Uterus (tissue), 4 donors: ENCODE results near the gene LAMTOR1. TPM values are rescaled to one million over a fixed set of nuclear protein-coding genes. Genes with fewer than 3 reads are reported as not detected.

Experiments used
- DNase-seq, 2 donors: peaks; one replicate each; pipeline ENCODE4 v3.0.0-alpha.2; 2019 to 2020
- H3K27ac ChIP-seq, 2 donors: fragments of 200-600 bp; sonication (generic); 1 replicate in 1 of 2; 2 replicates in 1 of 2; pipeline ENCODE4 v1.5.1; 2016 to 2018
- H3K27me3 ChIP-seq, 2 donors: fragments of 200-600 bp; sonication (generic); one replicate each; pipeline ENCODE4 v1.5.1; 2018 to 2019; ENCODE audit warnings: control low read depth in 1 of 2
- H3K36me3 ChIP-seq, 2 donors: fragments of 200-600 bp; sonication (generic); one replicate each; pipeline ENCODE4 v1.5.1; 2019; ENCODE audit warnings: control low read depth in 1 of 2
- H3K4me1 ChIP-seq, 2 donors: fragments of 200-600 bp; sonication (generic); one replicate each; pipeline ENCODE4 v1.5.1; 2018 to 2019; ENCODE audit warnings: control low read depth in 1 of 2
- H3K4me3 ChIP-seq, 2 donors: fragments of 200-600 bp; sonication (generic); 1 replicate in 1 of 2; 2 replicates in 1 of 2; pipeline ENCODE4 v1.5.1; 2018 to 2019; ENCODE audit warnings: mild to moderate bottlenecking in 1 of 2
- H3K9me3 ChIP-seq, 2 donors: fragments of 200-600 bp; sonication (generic); one replicate each; pipeline ENCODE4 v1.5.1; 2019; ENCODE audit warnings: control low read depth in 1 of 2
- POLR2A ChIP-seq, 2 donors: fragments of 450-650 bp; IDR thresholded peaks; one replicate each; pipeline ENCODE4 v1.6.1; 2016; ENCODE audit warnings: antibody characterized with exemption in 2 of 2, mild to moderate bottlenecking in 1 of 2, moderate library complexity in 1 of 2
- intact Hi-C: fragments of 100-400 bp; cut with DNase I; formaldehyde crosslinking; loops from one replicate; pipeline ENCODE4 v1.15.1; 2023; ENCODE audit warnings: low total_unique reads
- total RNA-seq, 4 donors: library from RNA; depleted of rRNA in 3 of 4; stranded (reverse); fragments of >200 nt in 3 of 4; gene quantifications; one replicate each; pipeline versions ENCODE4 v1.1.0 to v1.2.4, GENCODE V29; 2014 to 2023
- TF ChIP-seq, protein P1 (sequence below), 4 experiments: fragments of 200-600 bp in 2 of 4; fragments of 450-650 bp in 2 of 4; sonication (generic) in 2 of 4; IDR thresholded peaks; one replicate each; pipeline ENCODE4 v1.5.1; 2016 to 2019; ENCODE audit warnings: antibody characterized with exemption in 4 of 4, mild to moderate bottlenecking in 2 of 4, moderate library complexity in 1 of 4
- donor health status: DM: yes; HTN: yes; CAD: no.

The LAMTOR1 gene
- total RNA-seq, 4 donors from 2014 or later = 46.0 to 115 (median 91.5) TPM

- Histone ChIP-seq H3K27me3 (no peaks in the 10 kb centered on the region), H3K4me3 (no peak overlapping the region), H3K4me1 (no peaks in the 10 kb centered on the region), H3K27ac (no peak overlapping the region), H3K36me3 (no peaks in the 10 kb centered on the region), H3K9me3 (no peaks in the 10 kb centered on the region)
- intact Hi-C loops = no loop called here
- DNase-seq = no peak
- no peak for TF ChIP-seq POLR2A (IDR thresholded peaks at IDR 0.05)
- TF ChIP-seq, protein P1, sequence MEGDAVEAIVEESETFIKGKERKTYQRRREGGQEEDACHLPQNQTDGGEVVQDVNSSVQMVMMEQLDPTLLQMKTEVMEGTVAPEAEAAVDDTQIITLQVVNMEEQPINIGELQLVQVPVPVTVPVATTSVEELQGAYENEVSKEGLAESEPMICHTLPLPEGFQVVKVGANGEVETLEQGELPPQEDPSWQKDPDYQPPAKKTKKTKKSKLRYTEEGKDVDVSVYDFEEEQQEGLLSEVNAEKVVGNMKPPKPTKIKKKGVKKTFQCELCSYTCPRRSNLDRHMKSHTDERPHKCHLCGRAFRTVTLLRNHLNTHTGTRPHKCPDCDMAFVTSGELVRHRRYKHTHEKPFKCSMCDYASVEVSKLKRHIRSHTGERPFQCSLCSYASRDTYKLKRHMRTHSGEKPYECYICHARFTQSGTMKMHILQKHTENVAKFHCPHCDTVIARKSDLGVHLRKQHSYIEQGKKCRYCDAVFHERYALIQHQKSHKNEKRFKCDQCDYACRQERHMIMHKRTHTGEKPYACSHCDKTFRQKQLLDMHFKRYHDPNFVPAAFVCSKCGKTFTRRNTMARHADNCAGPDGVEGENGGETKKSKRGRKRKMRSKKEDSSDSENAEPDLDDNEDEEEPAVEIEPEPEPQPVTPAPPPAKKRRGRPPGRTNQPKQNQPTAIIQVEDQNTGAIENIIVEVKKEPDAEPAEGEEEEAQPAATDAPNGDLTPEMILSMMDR (IDR thresholded peaks at IDR 0.05) = no peak
Observed at GRCh38 chr11:72141066-72141465, 38.0 kb upstream of the LAMTOR1 start.

DNA sequence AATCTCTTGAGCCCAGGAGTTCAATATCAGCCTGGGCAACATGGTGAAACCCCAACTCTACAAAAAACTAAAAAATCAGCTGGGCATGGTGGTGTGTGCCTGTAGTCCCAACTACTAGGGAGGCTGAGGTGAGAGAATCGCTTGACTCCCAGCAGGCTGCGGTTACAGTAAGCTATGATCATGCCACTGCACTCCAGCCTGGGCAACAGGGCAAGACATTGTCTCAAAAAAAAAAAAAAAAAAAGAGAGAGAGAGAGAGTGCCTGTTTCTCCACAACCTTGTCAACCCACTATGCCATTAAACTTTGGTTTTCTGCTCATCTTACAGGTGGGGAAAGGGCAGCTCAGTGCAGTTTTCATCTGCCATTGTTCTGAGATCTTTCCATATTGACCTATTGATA, 37.6 kb upstream of the LAMTOR1 start:
- no peaks in the 10 kb centered on the region for H3K9me3 ChIP-seq
- no peak overlapping the region for H3K4me3 ChIP-seq

GRCh38 chr11:72139500-72139899, 36.4 kb upstream of the LAMTOR1 start:
- no peaks in the 10 kb centered on the region for H3K36me3 ChIP-seq
- no peak for DNase-seq
- H3K4me1 ChIP-seq = no peaks in the 10 kb centered on the region
- intact Hi-C loops = no loop called here
- no peak overlapping the region for H3K27ac ChIP-seq
- TF ChIP-seq, protein P1 (IDR thresholded peaks at IDR 0.05) = no peak
- no peak for TF ChIP-seq POLR2A (IDR thresholded peaks at IDR 0.05)
- no peaks in the 10 kb centered on the region for H3K9me3 ChIP-seq
- no peaks in the 10 kb centered on the region for H3K27me3 ChIP-seq
- H3K4me3 ChIP-seq = no peak overlapping the region

More for the DNA sequence above, 37.6 kb upstream of the LAMTOR1 start:
- Histone ChIP-seq H3K27me3 (no peaks in the 10 kb centered on the region), H3K4me1 (no peaks in the 10 kb centered on the region), H3K27ac (no peak overlapping the region), H3K36me3 (no peaks in the 10 kb centered on the region)
- no peak for DNase-seq
- TF ChIP-seq POLR2A (IDR thresholded peaks at IDR 0.05) = no peak
- TF ChIP-seq, protein P1 (IDR thresholded peaks at IDR 0.05) = no peak
- intact Hi-C loops = no loop called here

DNA sequence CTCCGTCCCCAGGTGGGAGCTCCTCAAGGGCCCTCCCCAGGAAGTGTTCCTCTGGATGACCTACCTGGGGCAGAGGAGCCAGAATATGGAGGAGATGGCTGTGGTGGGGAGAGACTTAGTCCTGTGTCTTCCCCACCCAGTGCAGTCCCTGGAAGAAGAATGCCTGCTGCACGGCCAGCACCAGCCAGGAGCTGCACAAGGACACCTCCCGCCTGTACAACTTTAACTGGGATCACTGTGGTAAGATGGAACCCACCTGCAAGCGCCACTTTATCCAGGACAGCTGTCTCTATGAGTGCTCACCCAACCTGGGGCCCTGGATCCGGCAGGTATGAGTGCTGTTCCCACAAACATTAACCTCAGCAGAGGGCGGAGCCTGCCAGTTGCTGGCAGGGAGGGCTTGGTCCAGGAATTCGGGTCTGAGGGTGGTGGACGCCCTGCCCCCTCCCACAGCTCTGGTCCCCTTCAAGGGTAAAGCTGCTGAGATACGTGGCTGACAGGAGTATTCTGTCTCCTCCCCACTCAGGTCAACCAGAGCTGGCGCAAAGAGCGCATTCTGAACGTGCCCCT, 35.8 kb upstream of the LAMTOR1 start:
- no peaks in the 10 kb centered on the region for H3K9me3 ChIP-seq
- no peak overlapping the region for H3K27ac ChIP-seq
- intact Hi-C loops = no loop called here
- TF ChIP-seq, protein P1 (IDR thresholded peaks at IDR 0.05) = no peak
- TF ChIP-seq POLR2A (IDR thresholded peaks at IDR 0.05) = no peak
- DNase-seq = no peak
- H3K4me1 ChIP-seq = no peaks in the 10 kb centered on the region
- H3K36me3 ChIP-seq = no peaks in the 10 kb centered on the region
- H3K4me3 ChIP-seq = no peak overlapping the region
- no peaks in the 10 kb centered on the region for H3K27me3 ChIP-seq

DNA sequence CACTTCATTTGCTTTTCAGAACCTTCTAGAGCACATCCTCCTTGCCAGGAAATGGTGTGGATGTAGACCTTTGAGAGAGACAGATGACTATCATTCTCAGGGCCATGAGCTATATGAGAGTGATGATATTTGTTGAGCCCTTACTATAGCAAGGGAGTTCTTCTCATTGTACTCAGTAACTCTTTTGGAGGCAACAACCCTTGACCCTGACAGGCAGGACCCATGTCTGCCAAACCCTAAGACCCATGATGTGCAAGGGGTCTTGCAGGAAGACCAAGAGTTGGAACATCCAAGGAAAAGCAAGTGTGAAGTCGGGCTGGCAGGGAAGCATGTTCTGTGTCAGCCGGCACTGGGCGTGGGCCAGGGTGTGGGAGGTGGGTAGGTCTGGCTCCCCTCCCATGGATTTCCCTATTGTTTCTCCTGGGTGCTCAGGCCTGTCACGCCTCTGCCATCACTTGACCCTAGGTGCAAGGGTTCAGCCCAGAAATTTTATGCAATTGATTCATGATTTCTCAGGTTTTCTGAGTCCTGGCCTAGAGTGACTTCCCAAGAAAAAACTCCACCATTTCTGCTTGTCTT, 33.7 kb upstream of the LAMTOR1 start:
- intact Hi-C loops = no loop called here
- no peak for DNase-seq
- H3K27me3 ChIP-seq = no peaks in the 10 kb centered on the region
- H3K36me3 ChIP-seq = no peaks in the 10 kb centered on the region
- no peak for TF ChIP-seq POLR2A (IDR thresholded peaks at IDR 0.05)
- TF ChIP-seq, protein P1 (IDR thresholded peaks at IDR 0.05) = no peak
- no peak overlapping the region for H3K27ac ChIP-seq
- no peaks in the 10 kb centered on the region for H3K9me3 ChIP-seq
- H3K4me3 ChIP-seq = no peak overlapping the region
- no peaks in the 10 kb centered on the region for H3K4me1 ChIP-seq
